Measurements from ENCODE around the gene PRKAG2. TPM values are rescaled to one million over a fixed set of nuclear protein-coding genes. Genes with fewer than 3 reads are reported as not detected.

The PRKAG2 gene
- total RNA-seq, 2 experiments from 2014 or later = 18.4 to 29.9 TPM

DNA sequence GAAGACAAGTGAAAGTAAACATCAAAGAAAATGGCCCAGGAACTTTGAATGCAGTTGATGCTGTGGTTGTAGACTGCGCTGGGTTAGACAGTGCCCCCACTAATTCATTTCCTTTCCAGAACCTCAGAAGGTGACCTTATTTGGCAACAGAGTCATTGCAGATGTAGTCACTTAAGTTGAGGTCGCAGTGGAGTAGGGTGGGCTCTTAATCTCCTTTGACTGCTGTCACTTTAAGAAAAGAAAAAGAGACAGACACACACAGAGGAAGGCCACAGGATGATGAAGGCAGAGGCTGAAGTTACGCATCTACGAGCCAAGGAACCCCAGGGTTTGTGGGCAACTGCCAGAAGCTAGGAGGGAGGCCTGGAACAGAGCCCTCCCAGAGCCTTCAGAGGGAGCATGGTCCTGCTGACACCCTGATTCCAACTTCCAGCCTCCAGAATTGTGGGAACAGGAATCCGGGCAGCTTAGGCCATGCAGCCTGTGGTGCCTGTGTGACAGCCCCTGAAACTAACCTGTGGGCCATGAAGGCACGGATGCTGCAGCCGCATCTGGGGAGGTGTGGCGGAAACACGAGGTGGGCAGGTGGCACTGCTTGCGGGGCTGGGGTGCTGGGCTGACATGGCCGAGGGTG is 107.6 kb downstream of the PRKAG2 start:
- Mint-ChIP-seq H3K4me1 (peaks cover 53% of the 10 kb centered on the region), H3K4me3 (peak overlapping the region; percentile 54), H3K27ac (peak overlapping the region; percentile 92), H3K36me3 (peaks cover 8% of the 10 kb centered on the region), H3K9me3 (ENCODE audit: low read depth) (no peaks in the 10 kb centered on the region), H3K27me3 (no peaks in the 10 kb centered on the region)
- ATAC-seq = peak; percentile 94
- DNase-seq = peak; percentile 74
- CTCF ChIA-PET = interaction anchor here (0.9 to 7.9 kb wide), 6 partner anchors 9 to 401 kb away, joined by 3 to 69 read pairs (median 18); no protein-coding TSS in a partner anchor

DNA sequence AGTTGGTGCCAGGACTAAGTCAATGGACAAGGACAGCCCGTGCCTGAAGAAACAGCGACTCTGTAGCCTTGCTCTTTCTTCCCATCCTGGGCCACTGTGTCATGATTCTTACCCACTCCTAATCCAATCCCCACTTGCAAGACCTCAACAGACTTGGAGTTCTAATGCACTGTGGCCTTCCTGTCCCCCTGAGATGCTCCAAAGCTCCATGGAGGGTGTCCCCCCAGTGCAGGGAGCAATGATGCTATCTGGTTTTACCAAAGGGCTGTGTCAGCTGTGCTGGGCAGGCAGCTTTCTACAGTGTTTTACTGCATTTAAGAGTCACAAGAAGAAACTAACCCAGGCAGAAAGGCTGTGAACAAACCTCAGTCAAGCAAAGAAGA is 108.1 kb downstream of the PRKAG2 start:
- H3K36me3 Mint-ChIP-seq = peaks cover 8% of the 10 kb centered on the region
- no peaks in the 10 kb centered on the region for H3K27me3 Mint-ChIP-seq
- H3K9me3 Mint-ChIP-seq (ENCODE audit: low read depth) = no peaks in the 10 kb centered on the region
- DNase-seq (no peak), ATAC-seq (no peak)
- peak overlapping the region; percentile 92 for H3K27ac Mint-ChIP-seq
- H3K4me3 Mint-ChIP-seq = peak overlapping the region; percentile 54
- CTCF ChIA-PET = interaction anchor here (1.3 to 7.9 kb wide), 5 partner anchors 9 to 136 kb away, joined by 4 to 69 read pairs (median 19); no protein-coding TSS in a partner anchor
- peaks cover 53% of the 10 kb centered on the region for H3K4me1 Mint-ChIP-seq

DNA sequence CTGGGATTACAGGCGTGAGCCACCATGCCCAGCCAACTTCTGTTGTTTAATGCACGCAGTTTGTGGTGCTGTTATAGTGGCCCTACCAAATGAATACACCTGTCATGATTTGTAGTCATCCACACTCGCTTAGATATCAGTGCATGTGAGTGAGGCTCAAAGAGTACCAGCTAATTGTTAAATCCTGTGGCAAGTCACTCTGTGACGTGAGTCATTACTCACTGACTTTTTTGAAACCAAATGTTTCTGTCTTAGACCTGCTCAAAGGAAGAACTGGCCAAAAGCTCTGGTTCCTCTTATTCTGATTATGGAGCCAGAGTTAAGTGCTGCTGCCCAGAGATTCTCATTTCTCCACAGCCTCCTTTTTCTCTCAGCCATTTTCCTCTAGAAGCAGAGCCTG is 109.4 kb downstream of the PRKAG2 start:
- H3K36me3 Mint-ChIP-seq = peaks cover 8% of the 10 kb centered on the region
- no peaks in the 10 kb centered on the region for H3K9me3 Mint-ChIP-seq (ENCODE audit: low read depth)
- no peak overlapping the region for H3K4me3 Mint-ChIP-seq
- CTCF ChIA-PET = interaction anchor here (1.0 to 7.9 kb wide), 7 partner anchors 8 to 197 kb away, joined by 3 to 69 read pairs (median 16); no protein-coding TSS in a partner anchor
- no peak for DNase-seq
- no peak for ATAC-seq
- H3K4me1 Mint-ChIP-seq = peaks cover 53% of the 10 kb centered on the region
- peak overlapping the region; percentile 92 for H3K27ac Mint-ChIP-seq
- no peaks in the 10 kb centered on the region for H3K27me3 Mint-ChIP-seq

- Mint-ChIP-seq H3K9me3 (ENCODE audit: low read depth) (no peaks in the 10 kb centered on the region), H3K4me3 (no peak overlapping the region), H3K27ac (no peak overlapping the region), H3K27me3 (no peaks in the 10 kb centered on the region), H3K36me3 (peaks cover 8% of the 10 kb centered on the region), H3K4me1 (peaks cover 30% of the 10 kb centered on the region)
- DNase-seq (no peak), ATAC-seq (no peak)
- CTCF ChIA-PET = interaction anchor here (0.8 to 3.3 kb wide), 3 partner anchors 19 to 193 kb away, joined by 3 to 14 read pairs (median 6); no protein-coding TSS in a partner anchor
Observed at GRCh38 chr7:151764056-151764920, 112.6 kb downstream of the PRKAG2 start.

GRCh38 chr7:151763420-151763984 is 113.4 kb downstream of the PRKAG2 start:
- Mint-ChIP-seq H3K4me1 (peaks cover 23% of the 10 kb centered on the region), H3K4me3 (no peak overlapping the region), H3K36me3 (peaks cover 8% of the 10 kb centered on the region), H3K27ac (no peak overlapping the region), H3K27me3 (no peaks in the 10 kb centered on the region), H3K9me3 (ENCODE audit: low read depth) (no peaks in the 10 kb centered on the region)
- ATAC-seq (no peak), DNase-seq (no peak)
- CTCF ChIA-PET = interaction anchor here (0.8 to 3.3 kb wide), 3 partner anchors 19 to 192 kb away, joined by 3 to 14 read pairs (median 6); no protein-coding TSS in a partner anchor

- Mint-ChIP-seq H3K27me3 (no peaks in the 10 kb centered on the region), H3K4me3 (no peak overlapping the region), H3K36me3 (peaks cover 8% of the 10 kb centered on the region), H3K4me1 (peaks cover 15% of the 10 kb centered on the region), H3K9me3 (ENCODE audit: low read depth) (no peaks in the 10 kb centered on the region), H3K27ac (no peak overlapping the region)
- CTCF ChIA-PET = interaction anchor here (0.8 to 3.3 kb wide), 3 partner anchors 20 to 315 kb away, joined by 3 to 14 read pairs (median 6); no protein-coding TSS in a partner anchor
- DNase-seq (no peak), ATAC-seq (no peak)
Observed at GRCh38 chr7:151762583-151763245, 114.2 kb downstream of the PRKAG2 start.

DNA sequence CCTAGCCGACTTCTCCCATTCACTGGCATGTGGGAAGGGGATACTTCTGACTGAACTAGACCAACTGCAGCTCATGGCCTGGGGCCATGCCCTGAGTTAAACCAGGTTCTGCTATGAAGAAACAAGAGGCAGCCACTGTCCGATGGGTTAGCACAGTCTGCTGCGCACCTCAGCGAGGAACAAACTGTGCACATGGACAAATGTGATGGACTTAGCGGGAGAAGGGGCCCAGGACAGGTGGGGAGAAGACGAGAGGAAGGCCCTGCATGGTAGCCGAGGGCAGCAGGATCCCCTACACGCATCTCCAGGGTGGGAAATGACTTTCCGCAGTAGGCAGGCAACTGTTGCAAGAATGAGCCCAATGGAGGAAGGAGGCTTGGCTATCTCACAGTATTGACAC is 115.0 kb downstream of the PRKAG2 start:
- Mint-ChIP-seq H3K4me3 (no peak overlapping the region), H3K27ac (no peak overlapping the region), H3K27me3 (no peaks in the 10 kb centered on the region), H3K36me3 (peaks cover 6% of the 10 kb centered on the region), H3K4me1 (peaks cover 9% of the 10 kb centered on the region), H3K9me3 (ENCODE audit: low read depth) (no peaks in the 10 kb centered on the region)
- ATAC-seq (no peak), DNase-seq (no peak)
- CTCF ChIA-PET = interaction anchor here (0.8 to 3.3 kb wide), 2 partner anchors 21 to 314 kb away, joined by 3 to 14 read pairs; no protein-coding TSS in a partner anchor

DNA sequence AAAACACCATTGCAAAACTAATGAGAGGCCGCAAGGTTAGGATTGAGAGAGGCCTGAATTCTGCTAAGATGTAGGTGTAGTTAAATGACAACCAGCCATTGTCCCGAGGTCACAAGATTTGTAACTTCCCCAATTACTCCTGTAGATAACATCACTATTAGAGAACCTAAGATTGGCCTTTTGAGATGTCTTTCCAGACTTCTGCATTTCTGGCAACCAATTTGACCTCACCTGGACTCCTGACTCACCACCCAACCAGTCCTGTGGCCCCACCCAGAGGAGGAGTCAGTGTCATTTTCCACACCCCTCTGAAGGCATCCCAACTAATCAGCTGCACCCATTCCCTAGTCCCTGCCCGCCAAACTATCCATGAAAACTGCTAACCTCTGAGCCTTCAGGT is 115.7 kb downstream of the PRKAG2 start:
- ATAC-seq (no peak), DNase-seq (no peak)
- Mint-ChIP-seq H3K27me3 (no peaks in the 10 kb centered on the region), H3K4me3 (no peak overlapping the region), H3K27ac (no peak overlapping the region), H3K36me3 (peaks cover 6% of the 10 kb centered on the region), H3K9me3 (ENCODE audit: low read depth) (no peaks in the 10 kb centered on the region), H3K4me1 (peaks cover 13% of the 10 kb centered on the region)
- CTCF ChIA-PET = interaction anchor here (0.6 to 5.7 kb wide), 6 partner anchors 7 to 313 kb away, joined by 3 to 37 read pairs (median 20); no protein-coding TSS in a partner anchor

DNA sequence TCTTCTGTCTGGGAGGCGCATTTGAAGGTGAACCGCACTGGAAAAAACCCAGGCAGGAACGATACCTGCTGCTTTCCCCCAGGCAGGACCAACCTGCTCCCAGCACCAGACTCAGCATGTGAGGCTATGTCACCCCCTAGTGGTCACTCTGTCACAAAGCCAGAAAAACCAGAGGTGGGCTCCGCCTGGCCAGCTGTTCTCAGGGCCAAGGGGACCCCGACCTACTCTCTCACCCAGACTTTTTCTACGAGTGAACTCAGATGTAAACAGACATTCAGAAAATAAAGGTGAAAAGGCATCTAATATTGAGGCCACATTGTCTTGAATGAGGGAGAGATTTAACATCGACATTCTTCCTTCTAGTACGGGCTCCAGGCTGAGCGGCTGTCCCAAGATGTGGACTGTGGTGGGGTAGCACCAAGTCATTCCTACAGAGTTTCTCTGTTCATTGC is 117.3 kb downstream of the PRKAG2 start:
- ATAC-seq (peak; percentile 59), DNase-seq (peak; percentile 71)
- Mint-ChIP-seq H3K4me3 (no peak overlapping the region), H3K9me3 (ENCODE audit: low read depth) (no peaks in the 10 kb centered on the region), H3K4me1 (peaks cover 23% of the 10 kb centered on the region), H3K27me3 (no peaks in the 10 kb centered on the region), H3K36me3 (no peaks in the 10 kb centered on the region), H3K27ac (no peak overlapping the region)
- CTCF ChIA-PET = interaction anchor here (0.7 to 5.7 kb wide), 31 partner anchors 8 to 515 kb away, joined by 3 to 37 read pairs (median 4); no protein-coding TSS in a partner anchor

DNA sequence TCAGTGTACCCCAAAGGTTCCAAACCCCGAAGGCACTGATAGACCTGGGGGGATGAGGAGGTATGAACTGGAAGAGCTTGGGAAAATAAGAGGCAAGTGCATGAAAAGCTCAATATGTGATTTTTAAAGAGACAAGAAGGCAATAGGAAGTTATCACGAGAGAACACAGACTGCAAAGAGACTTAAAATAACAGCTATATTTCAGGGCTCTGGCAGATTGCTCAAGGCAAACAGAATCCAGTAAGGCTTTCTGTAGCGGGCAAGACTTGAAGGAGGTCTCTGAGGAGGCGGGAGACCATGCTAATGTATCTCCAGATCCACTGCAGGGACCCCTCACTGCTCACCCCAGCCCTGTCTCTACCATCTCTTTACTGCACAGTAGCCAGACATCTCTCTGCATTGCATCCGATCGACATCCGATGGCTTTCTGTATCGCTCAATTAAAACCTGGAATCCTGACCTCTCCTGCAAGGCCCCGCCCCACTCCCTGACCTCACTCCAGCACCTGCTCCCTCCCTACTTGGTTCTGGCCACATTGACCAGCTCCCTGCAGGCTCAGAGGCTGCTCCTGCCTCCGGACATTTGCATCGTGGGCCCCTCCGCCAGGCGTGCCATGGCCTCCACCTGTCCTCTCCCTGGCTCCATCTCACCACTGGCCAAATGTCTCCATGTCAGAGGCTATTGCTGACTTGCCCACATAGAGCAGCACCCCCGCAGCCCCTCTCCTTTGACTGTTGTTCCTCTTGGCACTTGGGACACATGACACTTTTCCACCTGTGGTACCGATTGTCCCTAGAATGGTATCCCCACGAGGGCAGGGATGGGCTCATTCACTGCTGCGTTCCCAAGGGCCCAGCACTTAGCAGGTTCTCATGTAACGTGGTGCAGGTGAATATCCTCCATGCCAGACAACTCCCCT is 118.0 kb downstream of the PRKAG2 start:
- Mint-ChIP-seq H3K4me3 (no peak overlapping the region), H3K36me3 (no peaks in the 10 kb centered on the region), H3K27me3 (no peaks in the 10 kb centered on the region), H3K4me1 (peaks cover 23% of the 10 kb centered on the region), H3K9me3 (ENCODE audit: low read depth) (no peaks in the 10 kb centered on the region), H3K27ac (no peak overlapping the region)
- no peak for DNase-seq
- ATAC-seq = no peak
- CTCF ChIA-PET = interaction anchor here (0.7 to 5.7 kb wide), 27 partner anchors 7 to 515 kb away, joined by 3 to 37 read pairs (median 5); no protein-coding TSS in a partner anchor

DNA sequence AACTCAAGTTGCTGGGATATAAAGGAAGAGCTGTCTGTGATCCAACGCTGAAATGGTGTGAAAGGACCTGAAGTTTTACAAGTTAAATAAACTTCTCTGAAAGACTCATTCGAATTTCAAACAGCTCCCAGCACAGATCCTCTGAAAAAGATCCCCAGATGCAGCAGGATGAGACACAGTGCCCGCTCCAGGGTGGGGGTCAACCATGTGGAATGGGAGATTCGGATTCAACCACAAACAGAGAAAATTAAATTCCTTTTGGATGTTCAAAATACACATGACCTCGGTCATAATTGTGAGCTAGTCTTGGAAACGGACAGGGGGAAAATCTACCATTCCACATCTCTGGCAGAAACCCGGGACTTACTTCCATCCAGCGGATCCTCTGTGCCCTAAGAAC is 119.6 kb downstream of the PRKAG2 start:
- no peaks in the 10 kb centered on the region for H3K36me3 Mint-ChIP-seq
- H3K4me3 Mint-ChIP-seq = no peak overlapping the region
- no peaks in the 10 kb centered on the region for H3K27me3 Mint-ChIP-seq
- ATAC-seq (no peak), DNase-seq (no peak)
- peaks cover 23% of the 10 kb centered on the region for H3K4me1 Mint-ChIP-seq
- H3K9me3 Mint-ChIP-seq (ENCODE audit: low read depth) = no peaks in the 10 kb centered on the region
- CTCF ChIA-PET = interaction anchor here (1.0 to 5.7 kb wide), 8 partner anchors 11 to 442 kb away, joined by 3 to 36 read pairs (median 6); no protein-coding TSS in a partner anchor
- no peak overlapping the region for H3K27ac Mint-ChIP-seq

DNA sequence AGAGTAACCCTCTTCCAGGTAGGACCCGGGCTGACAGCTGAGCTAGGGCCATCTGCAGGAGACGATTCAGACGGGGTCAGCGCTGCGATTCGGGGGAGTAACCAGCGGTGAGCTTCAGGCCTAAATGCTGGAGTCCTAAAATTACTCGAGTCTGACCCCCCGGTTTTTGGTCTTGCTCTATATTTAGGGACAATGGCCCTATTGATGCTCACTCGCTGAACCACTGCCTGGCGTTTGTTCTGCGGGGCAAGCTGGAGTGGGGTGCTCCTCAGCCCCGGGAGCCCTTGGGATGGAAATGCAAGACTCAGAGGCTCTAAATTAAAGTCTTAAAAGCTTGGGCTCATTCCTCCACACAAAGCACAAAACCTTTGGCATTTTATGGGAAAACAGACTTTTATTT is 120.0 kb downstream of the PRKAG2 start:
- DNase-seq = no peak
- Mint-ChIP-seq H3K27me3 (no peaks in the 10 kb centered on the region), H3K36me3 (no peaks in the 10 kb centered on the region), H3K4me3 (no peak overlapping the region), H3K9me3 (ENCODE audit: low read depth) (no peaks in the 10 kb centered on the region), H3K27ac (no peak overlapping the region), H3K4me1 (peaks cover 23% of the 10 kb centered on the region)
- no peak for ATAC-seq
- CTCF ChIA-PET = interaction anchor here (1.0 to 5.7 kb wide), 8 partner anchors 11 to 442 kb away, joined by 3 to 36 read pairs (median 6); no protein-coding TSS in a partner anchor
